Activated CD8-positive, alpha-beta T cell treated with anti-CD3 and anti-CD28 coated beads for 36 hours (primary cell): ENCODE data around the gene TENT4B. TPM values are rescaled to one million over a fixed set of nuclear protein-coding genes. Genes with fewer than 3 reads are reported as not detected.

Experiments used
- ATAC-seq: fragments of 200-7000 bp; cut with Tn5 transposase; one replicate; pipeline ENCODE4 v1.10.0; 2021; ENCODE audit warnings: mild to moderate bottlenecking, moderate library complexity
- CTCF ChIA-PET: fragments of 350-600 bp; sonication (Branson Sonifier 250); formaldehyde crosslinking; loops from one replicate; lab custom pipeline; 2021; ENCODE audit warnings: antibody characterized with exemption; lab: Charles Lee
- POLR2A ChIA-PET: fragments of 350-600 bp; sonication (Branson Sonifier 250); formaldehyde crosslinking; loops from one replicate; lab custom pipeline; 2021; ENCODE audit warnings: antibody characterized with exemption; lab: Charles Lee
- DNase-seq: peaks from one replicate; pipeline ENCODE4 v3.0.0-alpha.2; 2020
- H3K27ac Mint-ChIP-seq: one replicate; pipeline ENCODE4 v1.8.0; 2021; ENCODE audit warnings: mild to moderate bottlenecking, mixed read lengths
- H3K27me3 Mint-ChIP-seq: one replicate; pipeline ENCODE4 v1.8.0; 2021; ENCODE audit warnings: mixed read lengths
- H3K36me3 Mint-ChIP-seq: one replicate; pipeline ENCODE4 v1.8.0; 2021; ENCODE audit warnings: low read depth, mixed read lengths
- H3K4me1 Mint-ChIP-seq: one replicate; pipeline ENCODE4 v1.8.0; 2021; ENCODE audit warnings: low read depth, mixed read lengths
- H3K4me3 Mint-ChIP-seq: one replicate; pipeline ENCODE4 v1.8.0; 2021; ENCODE audit warnings: mild to moderate bottlenecking, moderate library complexity, mixed read lengths
- H3K9me3 Mint-ChIP-seq: one replicate; pipeline ENCODE4 v1.8.0; 2021; ENCODE audit warnings: mixed read lengths
- intact Hi-C: fragments of 100-400 bp; cut with micrococcal nuclease; formaldehyde crosslinking; loops from one replicate; pipeline ENCODE4 v1.10.0; 2022
- total RNA-seq, 2 experiments: library from RNA; stranded (reverse); gene quantifications; one replicate each; pipeline ENCODE4 v1.2.3, GENCODE V29; 2021
- TF ChIP-seq, protein P1 (sequence below): fragments of 200-600 bp; IDR thresholded peaks from one replicate; pipeline ENCODE4 v1.8.0; 2022; ENCODE audit warnings: antibody characterized with exemption, mild to moderate bottlenecking

TENT4B gene
- 10 to 100 TPM; 19.0 to 19.2 TPM for total RNA-seq

DNA sequence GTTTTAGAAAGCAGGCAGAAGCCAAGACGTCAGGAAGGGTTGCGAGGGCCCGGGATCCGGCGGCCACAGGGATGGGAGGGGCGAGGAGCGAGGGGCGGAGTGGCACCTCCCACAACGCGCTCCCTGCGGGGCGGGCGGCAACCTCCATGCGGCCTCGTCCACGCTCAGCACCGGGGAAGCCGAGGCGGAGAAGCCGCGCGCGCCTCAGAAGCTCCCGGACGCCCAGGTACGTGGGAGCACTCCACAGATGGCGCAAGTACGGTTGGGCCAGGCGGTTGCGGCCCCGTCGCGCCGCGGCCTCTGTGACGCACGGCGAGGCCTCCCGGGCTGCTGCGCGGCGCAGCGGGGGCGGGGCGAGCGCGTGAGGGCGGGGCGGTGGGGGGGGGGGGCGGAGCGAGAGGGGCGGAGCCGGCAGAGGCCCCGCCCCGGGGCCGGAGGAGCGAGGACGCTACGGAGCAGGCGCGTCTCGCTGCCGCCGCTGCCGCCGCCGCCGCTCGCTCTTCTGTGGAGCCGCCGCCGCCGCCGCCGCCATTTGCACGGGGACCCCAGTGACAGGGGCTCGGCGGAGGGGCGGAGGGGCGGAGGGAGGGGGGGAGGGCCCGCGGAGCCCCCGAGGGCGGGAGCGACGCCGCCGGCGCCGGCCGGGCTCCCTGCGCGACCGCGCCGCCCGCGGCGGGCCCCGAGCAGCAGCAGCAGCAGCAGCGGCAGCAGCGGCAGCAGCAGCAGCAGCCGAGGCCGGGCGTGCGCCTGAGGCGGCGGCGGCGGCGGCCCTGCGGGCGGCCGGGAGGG is at the start of gene TENT4B:
TSS of gene TENT4B (plus strand) at position 500 of the 789 bp plus-strand sequence. CDS start 316 bp downstream, outside the sequence.
- TF ChIP-seq, protein P1, sequence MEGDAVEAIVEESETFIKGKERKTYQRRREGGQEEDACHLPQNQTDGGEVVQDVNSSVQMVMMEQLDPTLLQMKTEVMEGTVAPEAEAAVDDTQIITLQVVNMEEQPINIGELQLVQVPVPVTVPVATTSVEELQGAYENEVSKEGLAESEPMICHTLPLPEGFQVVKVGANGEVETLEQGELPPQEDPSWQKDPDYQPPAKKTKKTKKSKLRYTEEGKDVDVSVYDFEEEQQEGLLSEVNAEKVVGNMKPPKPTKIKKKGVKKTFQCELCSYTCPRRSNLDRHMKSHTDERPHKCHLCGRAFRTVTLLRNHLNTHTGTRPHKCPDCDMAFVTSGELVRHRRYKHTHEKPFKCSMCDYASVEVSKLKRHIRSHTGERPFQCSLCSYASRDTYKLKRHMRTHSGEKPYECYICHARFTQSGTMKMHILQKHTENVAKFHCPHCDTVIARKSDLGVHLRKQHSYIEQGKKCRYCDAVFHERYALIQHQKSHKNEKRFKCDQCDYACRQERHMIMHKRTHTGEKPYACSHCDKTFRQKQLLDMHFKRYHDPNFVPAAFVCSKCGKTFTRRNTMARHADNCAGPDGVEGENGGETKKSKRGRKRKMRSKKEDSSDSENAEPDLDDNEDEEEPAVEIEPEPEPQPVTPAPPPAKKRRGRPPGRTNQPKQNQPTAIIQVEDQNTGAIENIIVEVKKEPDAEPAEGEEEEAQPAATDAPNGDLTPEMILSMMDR: no peak
- DNase-seq (peak; percentile 86), ATAC-seq (peak; percentile 79)
- H3K36me3 Mint-ChIP-seq: peaks cover 17% of the 10 kb centered on the region
- POLR2A ChIA-PET: interaction anchor here (0.6 to 1.8 kb wide), 8 partner anchors 8 to 175 kb away, joined by 3 to 7 read pairs (median 3); partner anchors contain the start of gene CNEP1R1
- CTCF ChIA-PET: interaction anchor here (1.3 to 2.2 kb wide), 6 partner anchors 13 to 128 kb away, joined by 3 to 10 read pairs (median 5); partner anchors contain the start of gene CNEP1R1
- no peaks in the 10 kb centered on the region for H3K9me3 Mint-ChIP-seq
- H3K4me3 Mint-ChIP-seq: peak within 1 kb of the TSS; percentile 83
- peaks cover 32% of the 10 kb centered on the region for H3K4me1 Mint-ChIP-seq
- peak within 1 kb of the TSS; percentile 98 for H3K27ac Mint-ChIP-seq
- H3K27me3 Mint-ChIP-seq: no peaks in the 10 kb centered on the region
- intact Hi-C loops: loop anchor here (10.0 kb wide), 2 partner anchors 52 to 88 kb away; partner anchors contain the start of gene HEATR3

DNA sequence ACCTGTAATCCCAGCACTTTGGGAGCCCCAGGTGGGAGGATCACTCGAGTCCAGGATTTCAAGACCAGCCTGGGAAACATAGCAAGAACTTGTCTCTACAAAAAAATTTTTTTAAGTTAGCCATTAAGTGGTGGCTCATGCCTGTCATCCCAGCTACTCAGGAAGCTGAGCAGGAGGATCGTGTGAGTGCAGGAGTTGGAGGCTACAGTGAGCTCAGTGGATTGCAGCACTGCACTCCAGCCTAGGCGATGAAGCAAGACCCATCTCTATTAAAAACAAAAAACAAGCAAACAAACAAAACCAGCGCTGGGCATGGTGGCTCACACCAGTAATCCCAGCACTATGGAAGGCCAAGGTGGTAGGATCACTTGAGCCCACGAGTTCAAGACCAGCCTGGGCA is 49.3 kb upstream of the TENT4B start:
- CTCF ChIA-PET: interaction anchor here (1.7 kb wide), 1 partner anchor 37 kb away, joined by 4 read pairs; no protein-coding TSS in a partner anchor
- TF ChIP-seq, protein P1: no peak
- no peaks in the 10 kb centered on the region for H3K27me3 Mint-ChIP-seq
- ATAC-seq (no peak), DNase-seq (no peak)
- H3K4me3 Mint-ChIP-seq: no peak overlapping the region
- H3K36me3 Mint-ChIP-seq: peaks cover 39% of the 10 kb centered on the region
- H3K9me3 Mint-ChIP-seq: no peaks in the 10 kb centered on the region
- POLR2A ChIA-PET: no interaction called here
- no peak overlapping the region for H3K27ac Mint-ChIP-seq
- H3K4me1 Mint-ChIP-seq: peaks cover 2% of the 10 kb centered on the region
- intact Hi-C loops: no loop called here

DNA sequence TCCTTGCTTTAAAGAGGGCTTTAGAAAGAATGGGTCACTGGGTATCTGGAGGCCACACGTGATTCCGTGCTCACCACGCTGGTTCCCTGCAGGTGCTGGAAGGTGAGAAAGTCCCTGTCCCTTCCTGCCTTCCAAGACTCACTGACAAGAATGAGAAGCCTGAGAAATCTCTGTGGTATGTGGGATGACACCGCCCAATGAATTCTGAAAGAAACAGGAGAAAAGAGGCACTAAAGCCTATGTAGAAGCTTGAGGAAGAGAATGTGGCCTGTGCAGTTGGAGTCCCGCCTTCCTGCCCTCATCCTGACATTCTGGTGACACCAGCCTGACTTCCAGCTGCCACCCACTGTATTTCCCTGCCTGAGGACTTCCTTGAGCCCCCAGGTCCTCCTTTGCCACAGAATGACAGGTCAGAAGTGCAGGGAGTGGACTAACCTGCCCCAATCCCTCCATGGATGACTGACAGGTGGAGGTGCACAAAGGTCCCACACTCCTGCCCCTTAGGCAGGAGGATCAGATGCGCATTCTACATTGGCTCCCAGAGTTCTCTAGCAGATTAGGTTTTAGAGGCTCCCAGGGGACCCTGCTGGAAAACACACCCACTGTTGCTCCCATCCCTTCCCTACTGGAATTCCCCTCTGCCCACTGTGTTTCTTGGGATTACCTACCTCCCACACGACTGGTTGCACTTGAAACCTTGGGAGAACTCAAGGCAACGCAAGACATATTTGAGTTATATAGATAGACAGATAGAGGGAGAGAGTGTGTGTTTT is 38.6 kb upstream of the TENT4B start:
- CTCF ChIA-PET: no interaction called here
- intact Hi-C loops: no loop called here

DNA sequence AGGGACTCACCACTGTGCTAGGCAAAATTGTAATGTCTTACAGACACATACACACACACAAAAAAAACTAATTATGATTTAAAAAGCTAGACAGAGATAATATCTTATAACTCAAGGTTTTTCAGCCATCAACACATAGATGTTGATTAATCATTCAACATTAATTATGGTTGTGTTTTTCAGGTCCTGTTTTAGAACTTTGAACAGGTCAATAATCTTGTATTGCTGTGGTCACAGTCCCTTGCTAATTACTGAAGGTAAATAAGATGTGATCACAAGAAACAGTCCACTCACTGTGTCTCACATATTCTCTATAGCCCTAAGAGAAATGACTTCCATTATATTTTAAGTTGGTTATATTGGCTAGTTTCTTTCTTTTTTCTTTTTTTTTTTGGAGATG is 32.4 kb upstream of the TENT4B start:
- intact Hi-C loops: no loop called here
- DNase-seq (no peak), ATAC-seq (no peak)
- Mint-ChIP-seq H3K36me3 (no peaks in the 10 kb centered on the region), H3K4me3 (no peak overlapping the region), H3K27ac (no peak overlapping the region), H3K9me3 (no peaks in the 10 kb centered on the region), H3K27me3 (no peaks in the 10 kb centered on the region), H3K4me1 (peaks cover 13% of the 10 kb centered on the region)
- CTCF ChIA-PET: interaction anchor here (0.8 to 2.9 kb wide), 4 partner anchors 13 to 96 kb away, joined by 3 to 14 read pairs (median 6); partner anchors contain the start of gene CNEP1R1
- TF ChIP-seq, protein P1: no peak
- POLR2A ChIA-PET: interaction anchor here (0.7 to 1.6 kb wide), 4 partner anchors 15 to 96 kb away, joined by 3 to 5 read pairs (median 4); partner anchors contain the start of gene CNEP1R1

More for the DNA sequence above, 38.6 kb upstream of the TENT4B start:
- no peaks in the 10 kb centered on the region for H3K36me3 Mint-ChIP-seq
- POLR2A ChIA-PET: no interaction called here
- DNase-seq: no peak
- H3K27me3 Mint-ChIP-seq: no peaks in the 10 kb centered on the region
- no peaks in the 10 kb centered on the region for H3K9me3 Mint-ChIP-seq
- ATAC-seq: no peak
- no peaks in the 10 kb centered on the region for H3K4me1 Mint-ChIP-seq
- no peak overlapping the region for H3K4me3 Mint-ChIP-seq
- no peak overlapping the region for H3K27ac Mint-ChIP-seq
- TF ChIP-seq, protein P1: no peak
